Measurements from ENCODE around the gene PDE6A.

The PDE6A gene

DNA sequence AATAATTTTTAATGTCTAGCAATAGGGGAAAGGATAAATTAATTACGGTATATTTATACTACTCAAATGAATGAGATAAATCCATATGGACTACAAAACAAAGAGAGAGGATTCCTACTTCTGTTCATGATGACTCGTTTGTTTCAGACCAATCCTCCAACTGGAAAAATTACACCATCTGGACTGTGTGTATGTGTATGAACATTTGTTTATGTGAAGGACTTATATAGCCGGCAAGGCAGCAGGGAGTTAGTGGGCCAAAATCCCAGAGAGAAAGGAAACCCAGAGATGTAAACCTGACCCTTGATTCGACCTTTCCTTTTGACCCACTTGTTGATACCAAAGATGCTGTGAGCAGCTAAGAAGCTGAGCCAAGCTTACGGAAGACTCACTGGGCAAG is 20.1 kb downstream of the PDE6A start:
- no peak for DNase-seq

GRCh38 chr5:149922950-149923349 is 21.6 kb downstream of the PDE6A start:
- DNase-seq: no peak

GRCh38 chr5:149921597-149921996 is 23.0 kb downstream of the PDE6A start:
- DNase-seq: no peak

GRCh38 chr5:149917073-149917676 is 27.4 kb downstream of the PDE6A start:
- no peak for DNase-seq

GRCh38 chr5:149916334-149917072 is 28.1 kb downstream of the PDE6A start:
- DNase-seq: no peak

DNA sequence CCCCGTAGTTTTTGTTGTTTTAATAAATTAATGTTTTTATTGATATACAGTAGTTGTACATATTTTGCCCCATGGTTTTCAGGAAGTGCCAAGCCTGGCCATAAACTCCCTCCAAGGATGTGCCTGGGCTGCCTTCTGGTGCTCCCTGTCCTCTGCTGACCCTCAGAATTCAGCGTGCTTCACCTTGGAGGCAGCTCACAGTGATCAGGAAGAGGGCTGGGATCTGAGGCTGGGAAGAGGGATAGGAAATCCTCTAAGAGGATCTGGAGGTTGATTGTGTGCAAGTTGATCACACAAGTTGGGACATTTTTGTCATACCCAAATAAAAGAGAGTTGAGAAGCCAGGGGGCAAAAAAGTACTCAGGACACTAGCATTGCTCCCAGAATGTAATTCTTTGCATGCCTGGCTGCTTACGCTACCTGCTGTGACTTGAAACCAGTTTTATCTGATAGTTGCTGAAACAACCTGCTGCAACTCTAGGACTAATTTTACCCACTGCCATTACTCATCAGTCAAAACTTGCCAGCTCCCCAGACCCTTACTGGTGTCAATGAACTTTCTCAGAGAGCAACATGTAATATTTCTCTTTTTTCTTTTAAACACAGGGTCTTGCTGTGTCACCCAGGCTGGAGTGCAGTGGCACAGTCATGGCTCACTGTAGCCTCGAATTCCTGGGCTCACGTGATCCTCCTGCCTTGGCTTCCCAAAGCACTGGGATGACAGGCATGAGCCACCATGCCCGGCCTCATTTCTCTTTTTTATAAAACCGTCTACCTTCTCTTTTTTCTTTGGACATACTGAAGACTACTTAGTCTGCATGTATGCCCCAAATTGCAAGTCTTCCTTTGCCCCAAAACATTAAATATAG is 29.0 kb downstream of the PDE6A start:
- DNase-seq: no peak

DNA sequence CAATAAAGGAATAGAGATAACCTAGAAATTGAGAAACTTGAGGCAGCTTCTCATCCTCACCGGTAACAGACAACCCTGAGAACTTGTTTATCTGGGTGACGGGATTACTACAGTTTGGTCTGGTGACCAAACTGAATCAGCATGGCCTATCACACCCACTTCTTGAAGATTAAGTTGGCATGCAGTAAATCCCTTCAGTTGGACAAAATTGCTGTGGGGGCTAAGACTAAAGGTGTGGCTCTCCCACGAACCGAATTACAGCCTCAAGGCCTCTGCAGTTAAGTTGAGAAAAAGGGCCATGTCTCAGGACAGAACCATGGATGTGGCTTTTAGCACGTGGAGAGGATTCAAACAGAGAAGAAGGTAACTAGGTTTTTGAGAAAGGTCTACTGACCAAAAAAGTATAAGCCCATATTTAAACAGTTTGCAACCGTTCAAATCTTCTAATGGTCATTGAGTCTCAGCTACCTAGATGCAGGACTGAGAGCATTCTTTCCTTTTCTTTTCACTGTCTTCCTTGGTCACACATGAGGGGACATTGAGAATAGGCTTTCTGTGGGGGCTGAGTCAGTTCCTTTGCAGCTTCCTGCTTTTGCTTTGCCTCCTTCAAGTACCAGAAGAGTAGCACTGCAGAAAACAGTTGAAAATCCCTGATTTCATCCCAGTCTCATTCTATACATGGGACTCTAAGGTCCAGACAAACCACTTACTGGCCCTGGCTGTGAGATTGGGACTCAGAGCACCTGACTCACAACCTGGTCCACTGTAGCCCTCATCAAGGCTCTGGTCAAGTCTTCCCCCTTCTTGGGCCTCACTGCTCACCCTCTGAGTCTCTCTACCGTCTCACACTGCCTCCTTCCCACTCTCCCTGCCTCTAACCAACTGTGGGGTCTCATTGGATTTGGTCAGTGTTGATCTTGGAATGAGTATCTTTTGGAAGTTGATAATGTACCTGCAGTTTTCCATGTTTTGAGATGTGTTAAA is 30.9 kb downstream of the PDE6A start:
- DNase-seq: no peak

DNA sequence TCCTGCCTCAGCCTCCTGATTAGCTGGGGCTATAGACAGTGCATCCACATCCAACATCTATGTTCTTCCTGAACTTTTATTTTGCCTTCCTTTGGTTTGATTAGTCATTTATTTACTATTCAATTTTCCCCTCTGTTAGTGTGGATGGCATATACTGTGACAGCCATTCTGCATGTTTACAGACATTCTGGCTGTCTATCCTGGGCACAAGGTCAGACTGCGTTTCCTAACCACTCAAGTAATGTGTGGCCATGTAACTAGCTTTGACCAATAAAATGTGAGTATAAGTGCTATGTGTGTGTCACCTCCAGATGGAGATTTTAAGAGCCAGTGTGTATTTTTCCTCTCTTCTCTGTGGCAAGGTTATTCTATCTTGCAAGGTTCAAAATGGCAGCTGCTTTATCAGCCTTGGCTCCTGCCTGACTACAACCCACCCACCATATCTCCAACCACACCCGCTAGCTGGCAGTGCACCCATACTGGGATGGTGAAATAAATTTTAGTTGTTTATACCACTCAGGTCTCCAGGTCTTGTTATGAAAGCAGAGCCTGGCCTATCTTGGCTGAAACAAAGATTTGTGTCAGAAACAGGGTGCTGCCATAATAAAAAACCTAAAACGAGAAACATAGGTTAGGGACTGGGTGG is 32.2 kb downstream of the PDE6A start:
- no peak for DNase-seq

DNA sequence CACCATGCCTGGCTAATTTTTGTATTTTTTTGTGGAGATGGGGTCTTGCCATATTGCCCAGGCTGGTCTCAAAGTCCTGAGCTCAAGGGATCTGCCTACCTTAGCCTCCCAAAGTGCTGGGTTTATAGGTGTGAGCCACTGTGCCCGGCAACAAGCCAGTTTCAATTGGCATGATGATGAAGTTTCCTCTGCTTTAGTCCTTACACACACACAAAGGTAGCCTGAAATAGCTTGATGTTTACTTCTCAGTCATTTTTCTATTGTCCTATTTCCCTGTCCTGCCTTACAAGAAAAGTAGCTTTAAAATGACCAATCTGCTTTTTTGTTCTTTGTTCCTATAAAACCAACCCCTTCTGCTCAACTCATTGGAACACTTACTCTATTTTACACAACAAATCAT is 33.6 kb downstream of the PDE6A start:
- no peak for DNase-seq

DNA sequence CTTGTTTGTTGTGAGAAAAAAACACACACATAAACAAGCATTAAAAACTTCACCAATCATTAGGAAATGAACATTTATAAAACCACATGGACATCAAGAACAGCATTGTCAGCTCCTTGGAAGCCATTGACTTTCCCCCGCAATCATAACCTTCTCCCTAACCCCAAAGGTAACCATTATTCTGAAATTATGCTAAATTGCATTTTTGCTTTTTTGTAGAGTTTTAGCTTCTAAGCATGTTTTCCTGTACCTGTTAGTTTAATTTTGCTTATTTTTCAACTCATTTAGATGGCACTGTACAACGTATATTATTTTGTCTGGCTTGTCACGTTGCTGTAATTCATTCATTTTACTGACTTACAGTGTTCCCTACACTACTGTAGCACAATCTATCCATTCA is 36.8 kb downstream of the PDE6A start:
- no peak for DNase-seq

- DNase-seq: no peak
Observed at GRCh38 chr5:149904977-149905376, 39.6 kb downstream of the PDE6A start.

DNA sequence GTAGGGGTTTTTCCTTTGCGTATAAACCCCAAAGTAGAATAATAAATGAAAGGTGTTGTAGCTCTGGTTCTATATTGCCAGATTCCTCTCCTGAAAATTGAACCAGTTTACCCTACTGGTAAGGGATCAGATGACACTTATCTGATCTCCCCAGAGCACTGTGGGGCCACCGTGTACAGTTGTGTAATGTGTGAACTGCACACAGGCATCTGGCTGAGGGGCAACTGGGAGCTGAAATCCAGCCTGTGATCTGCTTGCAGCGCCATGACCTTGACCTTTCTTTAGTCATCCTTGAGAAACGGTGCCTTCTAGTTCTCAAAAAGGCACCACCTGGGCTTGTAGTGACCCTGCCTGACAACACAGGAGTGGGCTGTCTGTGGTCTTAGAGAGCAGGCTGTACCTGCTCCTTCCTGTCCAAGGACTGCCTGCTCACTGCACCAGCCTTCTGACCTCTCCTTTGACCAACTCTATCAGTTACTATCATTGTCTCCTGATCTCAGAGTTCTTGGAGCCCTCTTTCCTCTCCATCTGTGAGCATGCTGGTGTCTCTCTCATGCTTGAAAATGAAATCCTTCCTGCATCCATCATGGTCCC is 40.2 kb downstream of the PDE6A start:
- no peak for DNase-seq

- no peak for DNase-seq
Observed at GRCh38 chr5:149903404-149903803, 41.2 kb downstream of the PDE6A start.

DNA sequence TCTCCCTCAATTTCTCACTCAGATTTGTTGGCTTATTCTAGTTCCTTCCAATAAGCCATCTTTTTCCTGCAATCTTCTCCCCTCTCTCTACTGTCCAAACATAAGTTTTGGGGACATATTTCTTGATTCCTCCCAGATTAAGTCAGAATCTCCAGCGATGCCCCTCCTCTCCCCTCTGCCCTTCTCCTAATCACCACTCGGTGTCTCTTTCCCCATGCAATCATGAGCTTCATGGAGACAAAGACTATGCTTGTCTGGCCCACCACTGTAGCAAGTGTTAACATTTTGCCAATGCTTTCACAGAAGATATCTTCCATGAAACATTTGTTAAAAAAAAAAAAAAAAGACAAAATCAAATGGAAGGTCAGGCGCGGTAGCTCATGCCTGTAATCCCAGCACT is 42.4 kb downstream of the PDE6A start:
- DNase-seq: no peak

GRCh38 chr5:149901511-149901910 is 43.1 kb downstream of the PDE6A start:
- DNase-seq: no peak

DNA sequence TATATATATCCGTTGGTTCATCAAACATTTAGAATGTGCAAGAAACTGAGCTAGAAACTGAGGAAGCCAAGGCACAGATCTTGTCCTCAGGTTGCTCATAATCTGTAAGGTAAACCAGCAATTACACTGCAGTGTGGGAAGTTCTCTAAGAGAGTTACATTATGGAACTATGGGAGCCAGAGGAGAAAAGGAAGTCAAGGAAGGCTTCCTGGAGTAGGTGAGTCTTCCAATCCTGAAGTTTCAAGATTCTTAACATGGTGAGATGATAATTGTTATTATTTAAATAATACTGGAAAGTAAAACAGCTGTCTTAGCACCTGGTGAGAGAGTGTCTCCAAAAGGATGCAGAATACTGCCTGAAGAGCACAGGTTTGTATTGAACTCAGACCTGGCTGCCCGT is 44.2 kb downstream of the PDE6A start:
- DNase-seq: no peak

DNA sequence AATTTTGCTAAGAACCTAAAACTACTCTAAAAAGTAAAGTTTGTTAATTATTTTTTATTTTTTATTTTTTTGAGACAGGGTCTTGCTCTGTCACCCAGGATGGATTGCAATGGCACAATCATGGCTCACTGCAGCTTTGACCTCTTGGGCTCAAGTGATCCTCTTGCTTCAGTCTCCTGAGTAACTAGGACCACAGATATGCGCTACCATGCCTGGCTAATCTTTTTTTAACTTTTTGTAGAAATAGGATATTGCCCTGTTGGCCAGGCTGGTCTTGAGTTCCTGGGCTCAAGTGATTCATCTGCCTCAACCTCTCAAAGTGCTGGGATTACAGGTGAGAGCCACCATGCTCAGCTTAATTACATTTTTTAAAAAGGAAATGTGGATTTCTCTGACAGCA is 45.8 kb downstream of the PDE6A start:
- DNase-seq: no peak

DNA sequence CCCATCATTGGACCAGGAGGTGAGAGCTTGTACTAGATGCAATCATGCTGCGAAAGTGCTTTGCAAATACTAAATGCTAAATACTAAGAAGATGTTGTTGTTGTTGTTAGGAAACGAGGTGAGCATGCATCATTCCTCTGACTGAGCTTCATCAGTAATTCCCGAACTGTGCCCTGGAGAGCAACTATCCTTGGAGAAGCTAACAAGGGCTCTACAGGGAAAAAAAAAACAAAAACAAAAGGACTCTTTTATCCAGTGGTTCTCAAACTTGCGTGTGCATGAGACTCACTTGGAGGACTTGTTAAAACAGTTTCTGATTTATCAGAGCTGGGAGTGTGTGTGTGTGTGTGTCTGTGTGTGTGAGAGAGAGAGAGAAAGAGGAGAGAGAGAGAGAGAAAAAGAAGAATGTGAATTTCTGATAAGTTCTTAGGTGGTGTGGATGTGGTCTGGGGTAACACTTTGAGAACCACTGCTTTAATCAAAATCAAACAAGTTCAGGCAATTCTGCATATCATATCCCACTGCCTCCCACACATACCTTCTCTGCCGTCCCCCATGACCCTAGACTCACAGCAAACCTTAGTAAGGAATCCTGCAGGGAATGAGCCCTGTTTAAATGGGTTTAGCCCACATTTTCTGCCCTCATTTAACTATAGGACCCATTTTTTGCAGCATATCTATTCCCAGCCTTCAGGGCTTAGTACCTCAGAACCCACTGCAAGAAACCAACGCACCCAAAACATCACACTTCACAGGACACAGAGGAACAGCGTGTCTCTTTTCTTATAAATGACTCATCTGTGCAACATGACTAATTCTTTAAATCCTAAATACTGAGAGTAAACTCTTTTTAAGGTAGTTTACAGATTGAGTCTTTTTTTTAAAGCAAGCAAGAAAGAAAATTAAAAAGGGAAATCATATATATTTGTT is 48.9 kb downstream of the PDE6A start:
- no peak for DNase-seq

DNA sequence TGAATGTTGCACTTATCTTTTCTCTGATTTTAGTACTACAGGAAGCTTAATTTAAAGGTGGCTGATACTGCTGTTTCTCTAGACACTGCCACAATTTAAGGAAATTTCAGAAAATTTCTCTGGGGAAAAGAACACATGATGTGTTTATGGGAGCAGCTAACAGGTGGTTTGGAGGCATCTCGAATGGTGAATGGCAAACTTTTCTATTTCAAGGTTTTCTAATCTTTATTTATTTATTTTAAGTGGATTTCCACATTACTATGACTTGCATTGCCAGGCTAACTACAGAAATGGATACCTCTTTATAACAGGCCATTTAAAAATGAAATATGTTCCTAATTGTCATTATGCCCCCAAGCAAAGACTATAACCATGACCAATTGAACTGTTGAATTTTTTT is 50.4 kb downstream of the PDE6A start:
- DNase-seq: no peak

GRCh38 chr5:149893403-149893931 is 51.1 kb downstream of the PDE6A start:
- DNase-seq: no peak
